Spinal cord (tissue), 10 donors: ENCODE measurements around the gene BLOC1S5. TPM values are rescaled to one million over a fixed set of nuclear protein-coding genes. Genes with fewer than 3 reads are reported as not detected.

Source experiments
- DNase-seq, 6 donors: peaks; one replicate each; pipeline versions ENCODE4 v3.0.0 to v3.0.0-alpha.2; 2013 to 2015; ENCODE audit warnings: low spot score in 6 of 6, low read depth in 4 of 6
- H3K27ac ChIP-seq: one replicate; pipeline ENCODE4 v1.5.1; 2013; ENCODE audit warnings: low read depth, low read length, control low read depth
- H3K27me3 ChIP-seq: one replicate; pipeline ENCODE4 v1.6.1; 2013; ENCODE audit warnings: low read length; ENCODE audit not compliant: control insufficient read depth, insufficient read depth
- H3K36me3 ChIP-seq: one replicate; pipeline ENCODE4 v1.6.1; 2013; ENCODE audit warnings: low read length; ENCODE audit not compliant: control insufficient read depth, insufficient read depth
- H3K4me1 ChIP-seq: one replicate; pipeline ENCODE4 v1.6.1; 2013; ENCODE audit warnings: low read length; ENCODE audit not compliant: control insufficient read depth, insufficient read depth
- H3K4me3 ChIP-seq: one replicate; pipeline ENCODE4 v1.5.1; 2013; ENCODE audit warnings: low read depth, low read length, control low read depth
- H3K9me3 ChIP-seq: one replicate; pipeline ENCODE4 v1.6.1; 2013; ENCODE audit warnings: low read length; ENCODE audit not compliant: control insufficient read depth, insufficient read depth
- WGBS: methylation state at CpG from one replicate; pipeline ENCODE4 v1.1.5; 2013; ENCODE audit warnings: missing lambda C conversion rate; ENCODE audit not compliant: insufficient coverage; 5-methylcytosine and 5-hydroxymethylcytosine counted together
- long read RNA-seq, 4 donors: transcript quantifications; one replicate each; lab custom pipeline, GENCODE V29; 2026
- polyA plus RNA-seq, 2 donors: library from polyadenylated mRNA; unstranded; fragments of 120-200 nt; gene quantifications; one replicate each; pipeline ENCODE4 v1.2.1, GENCODE V29; 2013; ENCODE audit not compliant: insufficient read length in 2 of 2
- total RNA-seq, 2 donors: library from RNA; depleted of rRNA in 1 of 2; stranded (reverse); fragments of 120-200 nt in 1 of 2; fragments of >200 nt in 1 of 2; gene quantifications; one replicate each; pipeline versions ENCODE4 v1.2.3 to v1.2.4, GENCODE V29; 2013 to 2014
- donor health status: healthy.

The BLOC1S5 gene, protein sequence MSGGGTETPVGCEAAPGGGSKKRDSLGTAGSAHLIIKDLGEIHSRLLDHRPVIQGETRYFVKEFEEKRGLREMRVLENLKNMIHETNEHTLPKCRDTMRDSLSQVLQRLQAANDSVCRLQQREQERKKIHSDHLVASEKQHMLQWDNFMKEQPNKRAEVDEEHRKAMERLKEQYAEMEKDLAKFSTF
- total RNA-seq: 10 to 100 TPM; 20.4 to 20.9 TPM
- 10 to 100 TPM; 10.1 to 11.0 TPM for polyA plus RNA-seq
- long read RNA-seq, donor 1, transcript BLOC1S5-202 (5 exons, 2,684 nt): major isoform, 6 of 6 reads
- long read RNA-seq, donor 1, partial matches to known transcripts: 0 of 6 reads
- long read RNA-seq, donor 1, other reads (novel, unspliced or antisense): 0 of 6 reads
- long read RNA-seq, donor 2, partial matches to known transcripts: 0 of 1 reads
- long read RNA-seq, donor 2, other reads (novel, unspliced or antisense): 0 of 1 reads
- long read RNA-seq, donor 3, partial matches to known transcripts: 0 of 4 reads
- long read RNA-seq, donor 3, other reads (novel, unspliced or antisense): 0 of 4 reads
- long read RNA-seq, donor 4, transcript BLOC1S5-202 (5 exons, 2,684 nt): major isoform, 9 of 10 reads
- long read RNA-seq, donor 4, partial matches to known transcripts: 0 of 10 reads
- long read RNA-seq, donor 4, other reads (novel, unspliced or antisense): 0 of 10 reads

GRCh38 chr6:8063761-8064637 is at the start of gene BLOC1S5:
Gene BLOC1S5 (minus strand): TSS chr6:8064389. CDS start chr6:8064376, 13 bp downstream.
- peak within 1 kb of the TSS; percentile 92 for H3K27ac ChIP-seq
- H3K4me3 ChIP-seq: peak within 1 kb of the TSS; percentile 94
- peak; percentile 90 to 99 (median 97) for DNase-seq
- 0% methylated on average over 36 of the region's 64 CpGs for WGBS
- no peaks in the 10 kb centered on the region for H3K27me3 ChIP-seq
- peaks cover 5% of the 10 kb centered on the region for H3K36me3 ChIP-seq
- H3K4me1 ChIP-seq: no peaks in the 10 kb centered on the region
- H3K9me3 ChIP-seq: no peaks in the 10 kb centered on the region

DNA sequence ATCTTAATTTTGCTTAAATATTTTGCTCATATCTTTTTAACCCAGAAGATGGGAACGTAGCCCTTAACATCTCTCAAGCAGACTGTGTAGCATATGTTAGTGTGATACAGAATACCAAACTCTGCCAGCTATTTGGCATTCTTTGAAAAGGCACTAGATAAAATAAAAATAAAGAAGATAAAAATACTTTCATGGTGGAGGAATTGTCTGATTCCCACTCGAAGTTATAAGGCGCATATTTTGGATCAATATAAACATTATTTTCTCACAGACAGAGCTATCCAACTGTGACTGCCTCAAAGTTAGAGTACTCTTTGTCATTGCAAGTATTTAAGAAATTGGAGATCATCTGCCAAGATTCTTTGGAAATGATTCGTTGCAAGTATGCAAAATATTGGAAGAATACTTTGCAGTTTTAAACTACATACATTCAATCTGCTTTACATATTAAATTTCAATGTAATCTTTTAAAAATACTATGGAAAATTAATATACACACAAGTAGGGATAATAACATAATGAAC is 49.0 kb upstream of the BLOC1S5 start:
- WGBS: no CpG with 5 or more reads among the region's 4 CpGs
- Histone ChIP-seq H3K4me1 (no peaks in the 10 kb centered on the region), H3K4me3 (no peak overlapping the region), H3K36me3 (no peaks in the 10 kb centered on the region), H3K9me3 (no peaks in the 10 kb centered on the region), H3K27me3 (no peaks in the 10 kb centered on the region), H3K27ac (no peak overlapping the region)
- peak in 1 of 6 donors; percentile 89 for DNase-seq

- Histone ChIP-seq H3K4me1 (no peaks in the 10 kb centered on the region), H3K27ac (no peak overlapping the region), H3K36me3 (no peaks in the 10 kb centered on the region), H3K4me3 (no peak overlapping the region), H3K9me3 (no peaks in the 10 kb centered on the region), H3K27me3 (no peaks in the 10 kb centered on the region)
- WGBS: 89% methylated on average over 1 of the region's 1 CpG
- DNase-seq: no peak
These were observed 46.5 kb upstream of the BLOC1S5 start for GRCh38 chr6:8110725-8111124.

DNA sequence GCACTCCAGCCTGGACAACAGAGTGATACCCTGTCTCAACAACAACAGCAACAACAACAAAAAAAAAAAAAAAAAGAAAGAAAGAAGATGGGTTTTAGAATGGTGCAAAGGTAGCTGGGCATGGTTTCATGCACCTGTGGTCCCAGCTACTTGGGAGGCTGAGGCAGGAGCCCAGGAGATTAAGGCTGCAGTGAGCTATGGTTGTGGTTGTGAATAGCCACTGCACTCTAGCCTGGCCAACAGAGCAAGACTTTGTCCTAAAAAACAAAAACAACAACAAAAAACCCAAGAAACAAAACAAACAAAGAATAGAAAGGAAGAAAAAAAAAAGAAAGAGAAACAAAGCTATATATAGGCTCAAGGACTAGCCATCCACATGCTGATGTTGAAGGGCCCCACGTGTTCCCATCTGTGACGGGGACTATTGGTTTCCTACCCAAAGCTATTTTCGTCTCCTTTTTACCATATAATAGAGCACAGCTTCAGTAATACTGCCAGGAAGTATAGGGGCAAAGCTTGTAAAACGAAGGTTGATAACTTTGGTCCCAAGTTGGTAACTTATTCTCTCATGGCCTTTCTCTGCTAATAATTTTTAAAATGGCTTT is 46.0 kb upstream of the BLOC1S5 start:
- Histone ChIP-seq H3K9me3 (no peaks in the 10 kb centered on the region), H3K36me3 (no peaks in the 10 kb centered on the region), H3K4me1 (no peaks in the 10 kb centered on the region), H3K4me3 (no peak overlapping the region), H3K27me3 (no peaks in the 10 kb centered on the region), H3K27ac (no peak overlapping the region)
- DNase-seq: no peak
- WGBS: no CpG with 5 or more reads among the region's 4 CpGs

DNA sequence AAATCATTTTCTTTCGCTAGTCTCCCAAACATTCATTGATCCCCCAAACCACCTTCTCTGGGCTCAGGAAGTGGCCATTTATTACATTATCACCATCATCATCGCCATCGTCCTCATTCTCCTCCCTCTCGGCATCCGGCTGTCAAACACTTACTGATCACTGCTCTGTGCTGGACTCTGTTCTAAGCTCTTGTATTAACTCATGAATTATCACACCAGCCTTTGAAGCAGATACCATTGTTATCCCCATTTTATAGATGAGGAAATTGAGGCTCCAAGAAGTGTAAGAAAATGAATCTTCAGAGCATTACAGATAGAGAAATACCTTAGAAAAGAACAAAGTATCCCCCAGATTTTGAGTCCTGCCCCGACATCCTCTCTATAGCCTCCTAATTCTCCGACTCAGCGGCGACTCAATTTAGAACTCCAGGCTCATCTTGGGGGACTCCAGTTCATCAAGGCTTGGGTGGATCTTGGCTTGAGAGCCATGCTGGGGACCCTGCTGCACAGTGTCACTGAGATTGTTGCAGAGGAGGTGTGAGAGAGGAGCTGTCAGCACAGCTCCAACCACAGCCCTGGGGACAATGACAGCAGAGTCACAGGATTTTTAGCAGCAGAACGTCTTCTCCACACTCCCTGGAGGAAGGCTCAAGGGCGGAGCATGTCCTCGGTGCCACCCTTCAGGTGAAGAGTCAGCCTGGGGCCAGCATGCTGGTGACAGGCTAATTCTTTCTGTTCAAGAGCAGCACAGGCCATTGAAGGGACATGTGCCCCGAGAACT is 44.8 kb upstream of the BLOC1S5 start:
- no peak overlapping the region for H3K27ac ChIP-seq
- no peaks in the 10 kb centered on the region for H3K27me3 ChIP-seq
- H3K4me1 ChIP-seq: no peaks in the 10 kb centered on the region
- no peaks in the 10 kb centered on the region for H3K9me3 ChIP-seq
- H3K4me3 ChIP-seq: no peak overlapping the region
- DNase-seq: no peak
- WGBS: 75% methylated on average over 13 of the region's 13 CpGs
- H3K36me3 ChIP-seq: no peaks in the 10 kb centered on the region

- DNase-seq: no peak
- Histone ChIP-seq H3K9me3 (no peaks in the 10 kb centered on the region), H3K4me1 (no peaks in the 10 kb centered on the region), H3K4me3 (no peak overlapping the region), H3K27ac (no peak overlapping the region), H3K36me3 (no peaks in the 10 kb centered on the region), H3K27me3 (no peaks in the 10 kb centered on the region)
- WGBS: 65% methylated on average over 3 of the region's 4 CpGs
These were observed 44.0 kb upstream of the BLOC1S5 start for GRCh38 chr6:8108031-8108660.

GRCh38 chr6:8105791-8106190 is 41.6 kb upstream of the BLOC1S5 start:
- Histone ChIP-seq H3K27me3 (no peaks in the 10 kb centered on the region), H3K9me3 (no peaks in the 10 kb centered on the region), H3K27ac (no peak overlapping the region), H3K4me3 (no peak overlapping the region), H3K4me1 (no peaks in the 10 kb centered on the region), H3K36me3 (no peaks in the 10 kb centered on the region)
- peak in 1 of 6 donors; percentile 41 for DNase-seq

DNA sequence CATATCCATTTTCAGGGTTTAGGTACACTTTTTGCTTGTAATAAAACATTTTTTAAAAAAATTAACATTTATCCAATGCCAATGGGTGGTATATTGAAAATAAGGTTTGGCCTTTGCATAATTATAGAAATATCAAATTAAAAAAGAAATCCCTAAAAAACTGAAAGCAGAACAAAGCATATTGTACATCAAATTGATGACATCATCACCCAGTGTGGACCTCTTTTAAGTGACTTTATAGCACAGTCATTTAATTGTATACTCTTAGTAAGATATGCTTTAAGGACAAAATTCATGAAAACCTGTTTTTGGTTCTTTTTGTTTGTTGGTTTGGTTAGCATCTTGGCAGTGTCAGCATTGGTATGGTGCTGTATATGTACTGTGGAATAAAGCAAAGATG is 39.5 kb upstream of the BLOC1S5 start:
- H3K4me1 ChIP-seq: no peaks in the 10 kb centered on the region
- H3K4me3 ChIP-seq: no peak overlapping the region
- H3K27ac ChIP-seq: no peak overlapping the region
- H3K36me3 ChIP-seq: no peaks in the 10 kb centered on the region
- no peak for DNase-seq
- no peaks in the 10 kb centered on the region for H3K9me3 ChIP-seq
- no peaks in the 10 kb centered on the region for H3K27me3 ChIP-seq
